Thoracic aorta (tissue), 2 donors: ENCODE data around the gene NKX1-1. TPM values are rescaled to one million over a fixed set of nuclear protein-coding genes. Genes with fewer than 3 reads are reported as not detected.

Experiments used
- ATAC-seq: fragments of 150-250 bp; one replicate; pipeline ENCODE4 v1.8.0; 2017; ENCODE audit warnings: low read depth; ENCODE audit not compliant: insufficient number of reproducible peaks, low FRiP score
- DNase-seq: peaks from one replicate; pipeline ENCODE4 v3.0.0-alpha.2; 2020; ENCODE audit warnings: low spot score
- H3K27ac ChIP-seq, 2 donors: fragments of 200-600 bp; sonication (generic); 1 replicate in 1 of 2; 2 replicates in 1 of 2; pipeline ENCODE4 v1.5.1; 2016; ENCODE audit warnings: mild to moderate bottlenecking in 2 of 2, moderate library complexity in 2 of 2
- H3K27me3 ChIP-seq: fragments of 200-600 bp; sonication (generic); replicated peaks from 2 replicates; pipeline ENCODE4 v1.6.0; 2016; ENCODE audit warnings: mild to moderate bottlenecking; ENCODE audit not compliant: insufficient read depth
- H3K36me3 ChIP-seq: fragments of 200-600 bp; sonication (generic); one replicate; pipeline ENCODE4 v1.5.1; 2016
- H3K4me1 ChIP-seq, 2 donors: fragments of 200-600 bp; sonication (generic); 1 replicate in 1 of 2; 2 replicates in 1 of 2; pipeline versions ENCODE4 v1.5.1 to v1.6.0; 2016; ENCODE audit warnings: low read depth in 2 of 2, mild to moderate bottlenecking in 1 of 2; ENCODE audit not compliant: control insufficient read depth in 1 of 2
- H3K4me3 ChIP-seq: fragments of 200-600 bp; sonication (generic); 2 replicates; pipeline ENCODE4 v1.5.1; 2016; ENCODE audit warnings: mild to moderate bottlenecking
- H3K9me3 ChIP-seq: fragments of 200-600 bp; sonication (generic); 2 replicates; pipeline ENCODE4 v1.5.1; 2016
- CTCF ChIP-seq: fragments of 200-600 bp; sonication (generic); IDR thresholded peaks from one replicate; pipeline ENCODE4 v1.5.1; 2019; ENCODE audit warnings: antibody characterized with exemption
- total RNA-seq, 2 donors: library from RNA; depleted of rRNA; stranded (reverse); fragments of >200 nt; gene quantifications; one replicate each; pipeline versions ENCODE4 v1.1.0 to v1.2.3, GENCODE V29; 2016

The NKX1-1 gene
- total RNA-seq, 2 donors from 2014 or later = not detected

GRCh38 chr4:1362046-1362445 is 44.2 kb downstream of the NKX1-1 start:
- Histone ChIP-seq H3K4me1 (no peaks in the 10 kb centered on the region), H3K36me3 (peaks cover 11% of the 10 kb centered on the region), H3K9me3 (no peaks in the 10 kb centered on the region), H3K4me3 (no peak overlapping the region), H3K27ac (no peak overlapping the region), H3K27me3 (no peaks in the 10 kb centered on the region)
- no peak for DNase-seq
- no peak for ATAC-seq
- no peak for TF ChIP-seq CTCF

DNA sequence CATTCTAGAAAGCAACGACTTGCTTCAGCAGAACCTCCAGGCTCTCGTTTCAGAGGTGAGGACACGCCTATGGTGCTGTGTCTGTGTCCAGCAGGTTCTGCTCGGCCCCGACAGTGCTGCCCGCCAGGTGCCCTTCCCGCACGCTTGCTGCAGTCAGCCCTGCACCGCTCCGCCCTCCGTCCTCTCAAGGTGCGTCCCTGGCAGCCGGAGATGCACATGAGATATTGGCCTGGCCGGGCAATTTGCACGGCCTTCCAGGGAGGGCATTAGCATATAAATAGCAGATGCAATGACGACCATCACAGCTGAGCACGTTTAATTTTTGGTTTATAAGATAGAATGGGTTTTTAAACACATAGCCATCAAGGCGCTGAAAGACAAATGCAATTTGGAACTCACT is 44.8 kb downstream of the NKX1-1 start:
- peaks cover 11% of the 10 kb centered on the region for H3K36me3 ChIP-seq
- no peaks in the 10 kb centered on the region for H3K9me3 ChIP-seq
- H3K4me3 ChIP-seq = no peak overlapping the region
- no peak for DNase-seq
- no peaks in the 10 kb centered on the region for H3K4me1 ChIP-seq
- H3K27ac ChIP-seq = no peak overlapping the region
- no peak for TF ChIP-seq CTCF
- ATAC-seq = no peak
- H3K27me3 ChIP-seq = no peaks in the 10 kb centered on the region

- H3K36me3 ChIP-seq = peaks cover 12% of the 10 kb centered on the region
- no peak for TF ChIP-seq CTCF
- no peak overlapping the region for H3K27ac ChIP-seq
- H3K27me3 ChIP-seq = no peaks in the 10 kb centered on the region
- no peak overlapping the region for H3K4me3 ChIP-seq
- no peak for DNase-seq
- ATAC-seq = no peak
- no peaks in the 10 kb centered on the region for H3K4me1 ChIP-seq
- no peaks in the 10 kb centered on the region for H3K9me3 ChIP-seq
Observed at GRCh38 chr4:1360423-1361283, 45.6 kb downstream of the NKX1-1 start.

GRCh38 chr4:1359976-1360375 is 46.3 kb downstream of the NKX1-1 start:
- no peaks in the 10 kb centered on the region for H3K9me3 ChIP-seq
- H3K27me3 ChIP-seq = no peaks in the 10 kb centered on the region
- no peak for TF ChIP-seq CTCF
- no peak overlapping the region for H3K4me3 ChIP-seq
- H3K36me3 ChIP-seq = peaks cover 19% of the 10 kb centered on the region
- no peaks in the 10 kb centered on the region for H3K4me1 ChIP-seq
- DNase-seq (no peak), ATAC-seq (no peak)
- H3K27ac ChIP-seq = no peak overlapping the region

GRCh38 chr4:1359144-1359501 is 47.1 kb downstream of the NKX1-1 start:
- H3K27me3 ChIP-seq = no peaks in the 10 kb centered on the region
- ATAC-seq (no peak), DNase-seq (no peak)
- no peak overlapping the region for H3K4me3 ChIP-seq
- no peak for TF ChIP-seq CTCF
- no peaks in the 10 kb centered on the region for H3K9me3 ChIP-seq
- H3K4me1 ChIP-seq = no peaks in the 10 kb centered on the region
- peaks cover 20% of the 10 kb centered on the region for H3K36me3 ChIP-seq
- no peak overlapping the region for H3K27ac ChIP-seq
